Activated T-cell treated with anti-CD3 and anti-CD28 coated beads, Interleukin-2, amount 50 U/mL, for 1 hour (primary cell): ENCODE data around the gene DCTN2.
"Not testable (repeated sequence)": the region's sequence is repeated elsewhere in the genome, so short reads cannot be mapped to it uniquely, and the experiment has no call there.

ENCODE experiments used
- DNase-seq: peaks from one replicate; pipeline ENCODE4 v3.0.0-alpha.2; 2020

The DCTN2 gene

GRCh38 chr12:57546438-57547287 lies at the start of gene DCTN2:
TSS of gene DCTN2 (minus strand) at chr12:57547192. CDS start at chr12:57547063, 129 bp downstream.
- peak; percentile 88 for DNase-seq

DNA sequence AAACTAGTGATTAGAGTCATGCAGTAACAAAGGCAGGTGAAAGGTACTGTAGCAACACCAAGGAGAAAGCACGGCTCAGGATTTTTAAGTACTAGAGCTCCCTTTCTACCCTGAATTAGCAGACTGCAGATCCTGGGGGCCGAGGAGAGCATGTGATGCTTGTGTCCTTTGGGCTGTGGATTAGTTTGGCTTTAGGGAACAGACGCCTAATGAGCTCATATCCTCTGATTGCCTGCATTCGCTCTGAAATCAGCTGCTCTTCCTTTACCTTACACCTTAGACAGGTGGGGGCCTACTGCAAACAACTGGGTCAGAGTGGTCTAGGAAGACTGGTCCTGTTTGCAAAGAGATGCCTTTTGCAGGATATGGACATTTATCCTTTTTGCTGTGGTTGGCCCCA lies 46.2 kb upstream of the DCTN2 start:
- DNase-seq: no peak

DNA sequence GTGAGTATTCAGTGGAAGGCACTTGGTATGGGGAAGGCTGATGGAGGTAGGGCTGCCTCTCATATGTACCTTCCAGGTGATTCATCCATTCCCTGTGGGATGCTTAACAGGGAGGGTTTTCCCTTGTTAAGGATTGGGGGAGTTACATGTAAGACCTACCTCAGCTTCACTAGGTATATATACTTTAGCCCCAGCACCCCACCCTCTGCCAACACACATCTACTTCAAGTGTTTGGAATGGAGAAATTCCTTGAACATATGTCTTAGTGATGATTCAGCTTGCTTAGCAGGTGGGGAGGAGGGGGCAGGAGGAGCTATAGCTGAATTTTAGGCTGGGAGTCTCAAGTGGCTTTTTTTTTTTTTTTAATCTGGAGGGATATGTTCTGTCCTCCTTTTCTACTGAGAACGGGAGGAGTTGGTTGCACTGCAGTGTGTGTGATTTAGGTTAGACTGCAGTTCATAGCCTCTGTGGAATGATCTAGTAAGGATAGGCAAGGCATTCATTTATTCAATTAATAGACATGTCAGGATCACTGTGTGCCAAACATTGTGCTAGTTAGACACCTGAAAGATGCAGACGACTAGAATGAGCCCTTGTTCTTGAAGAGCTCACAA lies 45.7 kb upstream of the DCTN2 start:
- no peak for DNase-seq

DNA sequence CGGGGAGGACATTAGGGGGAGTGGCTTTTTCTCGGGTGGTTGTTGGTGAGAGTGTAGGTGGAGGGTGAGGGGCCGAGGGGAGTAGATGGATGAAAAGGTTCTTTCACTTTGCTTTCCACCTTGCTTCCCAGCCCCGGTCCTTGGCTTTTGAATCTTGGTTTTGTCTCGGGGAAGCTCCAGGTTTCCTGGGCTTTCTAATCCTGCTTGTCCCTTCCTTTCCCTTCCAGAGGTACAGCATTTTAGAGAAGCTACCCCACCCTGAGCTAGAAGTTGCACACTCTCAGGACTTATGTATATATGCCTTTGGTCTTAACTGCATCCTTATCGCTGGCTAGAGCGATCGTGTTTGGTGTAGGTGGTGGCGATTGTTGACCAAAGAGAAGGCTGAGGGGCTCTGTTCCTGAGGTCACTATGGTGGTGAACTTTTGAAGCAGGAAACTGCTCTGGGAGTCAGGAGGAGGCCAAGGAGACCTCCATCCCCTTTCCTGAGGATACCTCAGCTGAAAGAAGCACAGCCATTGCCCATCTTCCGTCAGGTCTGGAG lies 44.9 kb upstream of the DCTN2 start:
- no peak for DNase-seq

GRCh38 chr12:57590864-57591781 lies 44.1 kb upstream of the DCTN2 start, which contains the start of gene PIP4K2C:
TSS of gene PIP4K2C (plus strand) at chr12:57591192. CDS start at chr12:57591290, 98 bp downstream.
- DNase-seq: peak; percentile 79

DNA sequence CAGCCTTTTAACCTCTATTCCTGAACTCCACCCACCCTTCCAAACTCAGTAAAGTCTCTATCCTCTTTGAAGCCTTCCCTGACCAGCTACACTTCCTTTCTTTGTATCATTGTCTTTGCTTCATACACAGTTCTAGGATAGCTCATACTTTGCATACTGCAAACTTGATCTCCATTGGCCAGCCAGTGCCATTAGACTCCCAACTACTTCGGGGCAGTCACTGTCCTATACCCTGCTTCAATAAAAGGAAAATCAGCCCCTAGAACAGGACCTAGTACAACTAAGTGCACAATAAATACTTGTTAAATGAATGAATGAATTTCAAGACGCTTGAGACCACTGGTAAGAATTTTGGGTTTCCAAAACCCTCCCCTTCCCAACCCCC lies 43.5 kb upstream of the DCTN2 start:
- DNase-seq: no peak

DNA sequence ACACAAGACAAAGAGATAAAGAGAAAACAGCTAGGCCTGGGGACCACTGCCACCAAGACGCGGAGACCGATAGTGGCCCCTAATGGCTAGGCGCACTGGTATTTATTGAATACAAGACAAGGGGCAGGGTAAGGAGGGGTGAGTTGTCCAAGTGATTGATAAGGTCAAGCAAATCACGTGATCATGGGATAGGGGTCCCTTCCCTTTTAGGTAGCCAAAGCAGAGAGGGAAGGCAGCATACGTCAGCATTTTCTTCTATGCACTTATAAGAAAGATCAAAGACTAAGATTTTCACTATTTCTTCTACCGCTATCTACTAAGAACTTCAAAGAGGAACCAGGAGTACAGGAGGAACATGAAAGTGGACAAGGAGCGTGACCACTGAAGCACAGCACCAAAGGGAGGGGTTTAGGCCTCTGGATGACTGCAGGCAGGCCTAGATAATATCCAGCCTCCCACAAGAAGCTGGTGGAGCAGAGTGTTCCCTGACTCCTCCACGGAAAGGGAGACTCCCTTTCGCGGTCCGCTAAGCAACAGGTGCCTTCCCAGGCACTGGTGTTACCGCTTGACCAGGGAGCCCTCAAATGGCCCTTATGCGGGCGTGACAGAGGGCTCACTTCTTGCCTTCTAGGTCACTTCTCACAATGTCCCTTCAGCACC lies 42.1 kb upstream of the DCTN2 start:
- DNase-seq: not testable (repeated sequence)

DNA sequence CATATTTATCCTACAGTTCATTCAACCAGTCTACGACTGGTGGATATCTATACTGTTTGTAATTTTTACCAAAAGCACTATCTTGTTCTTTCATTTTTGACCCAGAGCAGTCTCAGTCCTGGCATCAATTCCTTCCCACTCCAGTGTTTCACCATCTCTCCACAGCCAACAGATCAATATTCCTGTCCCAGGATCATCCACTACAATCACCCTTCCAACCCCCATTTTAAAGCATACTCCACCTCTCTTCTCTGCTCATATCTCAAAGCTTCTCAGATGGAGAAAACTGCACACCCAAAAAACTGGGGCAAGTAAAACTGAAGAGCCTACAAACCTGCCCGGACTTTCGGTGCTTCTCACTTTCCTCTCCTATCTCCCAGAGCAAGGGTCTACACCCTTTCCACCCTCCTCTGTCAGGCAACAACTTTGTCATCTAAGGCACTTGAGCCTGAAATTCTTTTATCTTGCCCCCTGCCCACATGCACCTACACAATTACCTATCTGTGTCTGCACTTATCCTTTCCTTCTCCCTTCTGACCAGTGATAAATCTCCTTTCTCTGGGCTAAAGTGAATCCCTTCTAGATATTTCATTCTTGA lies 39.9 kb upstream of the DCTN2 start:
- DNase-seq: no peak

DNA sequence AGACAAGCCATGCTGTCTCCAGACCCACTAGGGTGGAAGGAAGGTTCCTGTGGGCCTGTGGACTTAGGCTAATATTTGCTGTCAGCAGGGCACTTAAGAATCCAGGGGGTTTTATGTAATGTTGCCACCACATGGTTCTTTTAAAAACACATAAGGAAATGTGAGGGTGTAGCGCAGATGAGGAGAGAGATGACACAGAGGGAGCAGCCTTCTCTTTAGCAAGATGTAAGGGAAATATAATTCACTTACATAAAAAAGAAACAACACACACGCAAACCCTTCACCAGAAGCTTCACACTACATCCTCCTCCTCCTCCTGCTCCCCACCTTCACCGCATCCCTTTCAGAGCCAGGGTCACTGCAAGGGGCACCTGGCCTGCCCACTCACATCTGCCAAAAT lies 39.1 kb upstream of the DCTN2 start:
- no peak for DNase-seq

GRCh38 chr12:57585156-57585555 lies 38.2 kb upstream of the DCTN2 start:
- no peak for DNase-seq

DNA sequence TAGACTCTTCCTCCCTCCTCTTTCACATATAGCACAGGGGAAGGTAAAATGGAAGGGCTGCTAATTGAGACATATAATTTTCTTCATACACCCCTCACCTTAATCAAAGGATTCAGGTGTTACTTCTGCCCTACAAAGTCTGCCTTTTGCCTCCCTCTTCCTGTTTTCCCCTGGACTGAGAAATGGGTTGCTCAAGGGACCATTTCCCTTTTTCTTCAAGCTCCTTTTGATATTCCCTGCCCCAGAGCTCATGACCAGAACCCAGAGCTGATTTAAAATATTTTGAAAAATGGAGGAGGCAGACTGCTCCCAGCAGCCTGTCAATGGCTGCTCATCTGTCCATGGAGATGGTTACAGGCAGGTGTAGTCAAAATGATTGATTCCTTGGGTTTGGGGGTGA lies 37.7 kb upstream of the DCTN2 start:
- DNase-seq: no peak

DNA sequence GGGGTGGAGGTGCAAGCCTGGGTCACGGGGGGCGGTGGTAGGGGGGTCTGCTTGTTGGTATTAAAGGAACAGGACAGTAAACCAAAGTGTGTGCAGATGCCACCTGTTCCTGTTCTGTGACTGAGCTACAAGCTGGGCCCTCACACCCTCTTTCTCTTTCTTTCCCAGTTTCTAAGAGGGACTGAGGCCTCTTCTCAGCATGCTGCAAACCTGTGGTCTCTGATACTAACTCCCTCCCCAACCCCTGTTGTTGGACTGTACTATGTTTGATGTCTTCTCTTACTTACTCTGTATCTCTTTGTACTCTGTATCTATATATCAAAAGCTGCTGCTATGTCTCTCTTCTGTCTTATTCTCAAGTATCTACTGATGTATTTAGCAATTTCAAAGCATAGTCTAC lies 37.1 kb upstream of the DCTN2 start:
- DNase-seq: no peak

- DNase-seq: peak; percentile 52
These were observed 36.2 kb upstream of the DCTN2 start for GRCh38 chr12:57583008-57583831.

- no peak for DNase-seq
These were observed 35.4 kb upstream of the DCTN2 start for GRCh38 chr12:57582440-57582839.

GRCh38 chr12:57581802-57582201 lies 34.8 kb upstream of the DCTN2 start:
- no peak for DNase-seq

DNA sequence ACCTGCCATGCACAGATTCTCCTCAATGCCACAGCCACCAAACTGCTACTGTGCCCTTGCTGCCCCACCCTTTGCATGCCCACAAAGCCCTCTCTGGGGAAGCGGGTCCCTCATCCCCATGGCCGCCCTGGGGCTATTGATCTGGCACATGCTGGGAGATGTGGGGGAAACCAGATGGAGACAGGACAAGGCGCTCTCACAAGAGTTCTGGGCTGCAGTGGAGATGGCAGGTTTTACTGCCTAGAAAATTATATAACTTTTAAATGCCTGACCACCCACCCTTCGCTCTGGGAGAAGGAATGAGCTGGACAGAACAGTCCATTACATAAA lies 33.4 kb upstream of the DCTN2 start:
- DNase-seq: no peak

DNA sequence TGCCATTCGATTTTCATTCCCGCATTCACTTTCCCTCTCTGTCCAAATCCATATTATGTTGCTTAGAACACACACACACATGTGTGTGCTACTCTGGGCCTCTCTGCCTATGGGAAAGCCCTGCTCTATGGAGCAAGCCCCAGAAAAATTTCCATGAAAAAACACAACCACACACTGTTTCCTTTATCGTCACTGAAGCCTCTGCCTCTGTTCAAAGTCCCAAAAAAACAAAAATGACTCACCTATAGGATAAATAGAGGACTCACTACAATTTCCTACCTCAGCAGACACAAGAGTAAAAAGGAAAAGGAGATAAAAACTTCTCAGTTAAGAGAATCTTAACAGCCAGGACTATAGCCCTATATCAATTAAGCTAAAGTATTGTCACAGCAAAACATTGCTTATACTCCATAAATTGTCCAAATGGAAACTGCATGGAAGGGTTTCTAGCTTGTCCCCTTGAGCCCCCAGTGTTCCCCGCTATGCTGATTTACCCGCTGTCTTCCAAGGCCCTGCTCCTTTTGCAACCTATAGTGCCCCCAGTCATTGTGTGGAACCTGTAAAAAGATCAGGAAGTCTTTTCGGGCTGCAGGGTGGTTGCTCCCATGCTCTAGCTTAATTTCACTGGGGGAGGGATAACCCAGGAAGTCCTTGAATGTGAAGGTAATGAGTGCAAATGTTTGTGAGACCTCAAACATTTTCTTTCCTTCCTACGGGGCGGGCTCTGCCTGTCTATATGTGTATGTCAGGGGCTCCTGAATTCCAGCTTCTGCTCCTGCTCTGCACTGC lies 32.9 kb upstream of the DCTN2 start:
- DNase-seq: no peak

DNA sequence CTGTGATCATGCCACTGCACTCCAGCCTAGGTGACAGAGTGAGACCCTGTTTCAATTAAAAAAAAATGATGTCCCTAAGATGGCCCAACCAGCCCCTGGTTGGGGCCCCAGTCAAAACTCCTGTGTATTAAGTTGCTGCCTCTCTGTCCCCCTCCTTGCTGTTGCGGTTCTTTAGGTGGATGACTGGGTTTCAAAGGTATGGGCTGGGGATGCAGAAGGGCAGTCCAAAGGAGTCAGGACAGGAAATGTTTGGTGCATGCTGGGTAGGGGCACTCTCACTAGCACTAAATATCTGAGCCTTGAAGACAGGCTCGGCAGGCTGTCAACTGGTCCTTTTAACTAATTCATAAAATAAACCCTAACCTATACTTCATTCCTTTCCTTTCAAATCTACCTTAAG lies 32.0 kb upstream of the DCTN2 start:
- DNase-seq: no peak

- no peak for DNase-seq
These were observed 31.2 kb upstream of the DCTN2 start for GRCh38 chr12:57577981-57578758.
